ENCODE measurements around the gene RNF223. TPM values are rescaled to one million over a fixed set of nuclear protein-coding genes. Genes with fewer than 3 reads are reported as not detected.

RNF223 gene
- total RNA-seq, 1 experiment from 2014 or later: not detected

DNA sequence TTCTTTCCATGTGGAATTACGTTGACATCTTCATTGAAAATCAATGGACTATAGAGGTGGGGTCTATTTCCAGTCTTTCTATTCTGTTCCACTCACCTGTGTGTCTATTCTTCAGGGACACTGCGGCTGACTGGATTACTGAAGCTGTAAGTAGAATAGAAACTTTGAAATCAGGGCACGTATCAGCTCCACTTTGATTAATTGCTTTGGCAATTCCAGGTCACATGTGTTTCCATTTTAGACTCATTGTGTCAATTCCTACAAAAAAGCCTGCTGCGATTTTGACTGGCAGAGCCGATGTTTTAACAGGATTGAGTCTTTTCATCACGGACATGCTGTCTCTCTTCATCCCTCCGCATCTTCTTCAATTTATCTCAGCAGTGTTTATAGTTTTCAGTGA, 20.9 kb upstream of the RNF223 start (continued):
- TF ChIP-seq ZNF512 (CRISPR knock-in tag; IDR thresholded peaks at IDR 0.05; ENCODE audit: borderline replicate concordance) (no peak), ZNF232 (CRISPR knock-in tag; IDR thresholded peaks at IDR 0.05) (no peak), JAZF1 (CRISPR knock-in tag; IDR thresholded peaks at IDR 0.05) (no peak), PREB (CRISPR knock-in tag; IDR thresholded peaks at IDR 0.05; ENCODE audit: borderline replicate concordance) (no peak), FOXP1 (CRISPR knock-in tag; IDR thresholded peaks at IDR 0.05; ENCODE audit: borderline replicate concordance) (no peak), JUN (CRISPR knock-in tag; IDR thresholded peaks at IDR 0.05) (no peak), ATF3 (CRISPR knock-in tag; conservative IDR thresholded peaks at IDR 0.05) (no peak)
- TF ChIP-seq, protein P1, sequence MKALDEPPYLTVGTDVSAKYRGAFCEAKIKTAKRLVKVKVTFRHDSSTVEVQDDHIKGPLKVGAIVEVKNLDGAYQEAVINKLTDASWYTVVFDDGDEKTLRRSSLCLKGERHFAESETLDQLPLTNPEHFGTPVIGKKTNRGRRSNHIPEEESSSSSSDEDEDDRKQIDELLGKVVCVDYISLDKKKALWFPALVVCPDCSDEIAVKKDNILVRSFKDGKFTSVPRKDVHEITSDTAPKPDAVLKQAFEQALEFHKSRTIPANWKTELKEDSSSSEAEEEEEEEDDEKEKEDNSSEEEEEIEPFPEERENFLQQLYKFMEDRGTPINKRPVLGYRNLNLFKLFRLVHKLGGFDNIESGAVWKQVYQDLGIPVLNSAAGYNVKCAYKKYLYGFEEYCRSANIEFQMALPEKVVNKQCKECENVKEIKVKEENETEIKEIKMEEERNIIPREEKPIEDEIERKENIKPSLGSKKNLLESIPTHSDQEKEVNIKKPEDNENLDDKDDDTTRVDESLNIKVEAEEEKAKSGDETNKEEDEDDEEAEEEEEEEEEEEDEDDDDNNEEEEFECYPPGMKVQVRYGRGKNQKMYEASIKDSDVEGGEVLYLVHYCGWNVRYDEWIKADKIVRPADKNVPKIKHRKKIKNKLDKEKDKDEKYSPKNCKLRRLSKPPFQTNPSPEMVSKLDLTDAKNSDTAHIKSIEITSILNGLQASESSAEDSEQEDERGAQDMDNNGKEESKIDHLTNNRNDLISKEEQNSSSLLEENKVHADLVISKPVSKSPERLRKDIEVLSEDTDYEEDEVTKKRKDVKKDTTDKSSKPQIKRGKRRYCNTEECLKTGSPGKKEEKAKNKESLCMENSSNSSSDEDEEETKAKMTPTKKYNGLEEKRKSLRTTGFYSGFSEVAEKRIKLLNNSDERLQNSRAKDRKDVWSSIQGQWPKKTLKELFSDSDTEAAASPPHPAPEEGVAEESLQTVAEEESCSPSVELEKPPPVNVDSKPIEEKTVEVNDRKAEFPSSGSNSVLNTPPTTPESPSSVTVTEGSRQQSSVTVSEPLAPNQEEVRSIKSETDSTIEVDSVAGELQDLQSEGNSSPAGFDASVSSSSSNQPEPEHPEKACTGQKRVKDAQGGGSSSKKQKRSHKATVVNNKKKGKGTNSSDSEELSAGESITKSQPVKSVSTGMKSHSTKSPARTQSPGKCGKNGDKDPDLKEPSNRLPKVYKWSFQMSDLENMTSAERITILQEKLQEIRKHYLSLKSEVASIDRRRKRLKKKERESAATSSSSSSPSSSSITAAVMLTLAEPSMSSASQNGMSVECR (CRISPR knock-in tag; IDR thresholded peaks at IDR 0.05; ENCODE audit: borderline replicate concordance): no peak
- TF ChIP-seq, protein P2, sequence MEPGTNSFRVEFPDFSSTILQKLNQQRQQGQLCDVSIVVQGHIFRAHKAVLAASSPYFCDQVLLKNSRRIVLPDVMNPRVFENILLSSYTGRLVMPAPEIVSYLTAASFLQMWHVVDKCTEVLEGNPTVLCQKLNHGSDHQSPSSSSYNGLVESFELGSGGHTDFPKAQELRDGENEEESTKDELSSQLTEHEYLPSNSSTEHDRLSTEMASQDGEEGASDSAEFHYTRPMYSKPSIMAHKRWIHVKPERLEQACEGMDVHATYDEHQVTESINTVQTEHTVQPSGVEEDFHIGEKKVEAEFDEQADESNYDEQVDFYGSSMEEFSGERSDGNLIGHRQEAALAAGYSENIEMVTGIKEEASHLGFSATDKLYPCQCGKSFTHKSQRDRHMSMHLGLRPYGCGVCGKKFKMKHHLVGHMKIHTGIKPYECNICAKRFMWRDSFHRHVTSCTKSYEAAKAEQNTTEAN (CRISPR knock-in tag; IDR thresholded peaks at IDR 0.05): no peak

GRCh38 chr1:1093610-1093943, 19.5 kb upstream of the RNF223 start:
- H3K27ac Mint-ChIP-seq: no peak overlapping the region
- H3K36me3 Mint-ChIP-seq: 0 out of 2 replicates have a peak, but pooled peaks cover 7% of the 10 kb centered on the region
- no peak overlapping the region for H3K4me3 Mint-ChIP-seq
- DNase-seq (ENCODE audit: low spot score): no peak
- CTCF ChIA-PET: no interaction called here
- no peaks in the 10 kb centered on the region for H3K4me1 Mint-ChIP-seq
- peaks cover 21% of the 10 kb centered on the region for H3K9me3 Mint-ChIP-seq
- POLR2A ChIA-PET: no interaction called here
- H3K27me3 Mint-ChIP-seq (ENCODE audit: low read depth): peaks cover 17% of the 10 kb centered on the region
- no peak for ATAC-seq
- TF ChIP-seq MYBL2 (CRISPR knock-in tag; IDR thresholded peaks at IDR 0.05) (no peak), TCF7 (CRISPR knock-in tag; IDR thresholded peaks at IDR 0.05; ENCODE audit: low read depth) (no peak), ZNF121 (CRISPR knock-in tag; IDR thresholded peaks at IDR 0.05) (no peak), TEAD4 (CRISPR knock-in tag; IDR thresholded peaks at IDR 0.05) (no peak), ATF1 (CRISPR knock-in tag; IDR thresholded peaks at IDR 0.05) (no peak), NFYB (CRISPR knock-in tag; conservative IDR thresholded peaks at IDR 0.05; ENCODE audit: low read depth) (no peak), FOXJ3 (CRISPR knock-in tag; IDR thresholded peaks at IDR 0.05; ENCODE audit: borderline replicate concordance) (no peak), SMAD3 (CRISPR knock-in tag; IDR thresholded peaks at IDR 0.05; ENCODE audit: borderline replicate concordance) (no peak), CREB1 (CRISPR knock-in tag; IDR thresholded peaks at IDR 0.05) (no peak), ZNF219 (CRISPR knock-in tag; IDR thresholded peaks at IDR 0.05; ENCODE audit: borderline replicate concordance) (no peak), IRF2 (CRISPR knock-in tag; IDR thresholded peaks at IDR 0.05; ENCODE audit: borderline replicate concordance, low read depth) (no peak)
- TF ChIP-seq, protein P3, sequence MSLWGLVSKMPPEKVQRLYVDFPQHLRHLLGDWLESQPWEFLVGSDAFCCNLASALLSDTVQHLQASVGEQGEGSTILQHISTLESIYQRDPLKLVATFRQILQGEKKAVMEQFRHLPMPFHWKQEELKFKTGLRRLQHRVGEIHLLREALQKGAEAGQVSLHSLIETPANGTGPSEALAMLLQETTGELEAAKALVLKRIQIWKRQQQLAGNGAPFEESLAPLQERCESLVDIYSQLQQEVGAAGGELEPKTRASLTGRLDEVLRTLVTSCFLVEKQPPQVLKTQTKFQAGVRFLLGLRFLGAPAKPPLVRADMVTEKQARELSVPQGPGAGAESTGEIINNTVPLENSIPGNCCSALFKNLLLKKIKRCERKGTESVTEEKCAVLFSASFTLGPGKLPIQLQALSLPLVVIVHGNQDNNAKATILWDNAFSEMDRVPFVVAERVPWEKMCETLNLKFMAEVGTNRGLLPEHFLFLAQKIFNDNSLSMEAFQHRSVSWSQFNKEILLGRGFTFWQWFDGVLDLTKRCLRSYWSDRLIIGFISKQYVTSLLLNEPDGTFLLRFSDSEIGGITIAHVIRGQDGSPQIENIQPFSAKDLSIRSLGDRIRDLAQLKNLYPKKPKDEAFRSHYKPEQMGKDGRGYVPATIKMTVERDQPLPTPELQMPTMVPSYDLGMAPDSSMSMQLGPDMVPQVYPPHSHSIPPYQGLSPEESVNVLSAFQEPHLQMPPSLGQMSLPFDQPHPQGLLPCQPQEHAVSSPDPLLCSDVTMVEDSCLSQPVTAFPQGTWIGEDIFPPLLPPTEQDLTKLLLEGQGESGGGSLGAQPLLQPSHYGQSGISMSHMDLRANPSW (CRISPR knock-in tag; conservative IDR thresholded peaks at IDR 0.05; ENCODE audit: low read depth): no peak
- TF ChIP-seq, protein P4, sequence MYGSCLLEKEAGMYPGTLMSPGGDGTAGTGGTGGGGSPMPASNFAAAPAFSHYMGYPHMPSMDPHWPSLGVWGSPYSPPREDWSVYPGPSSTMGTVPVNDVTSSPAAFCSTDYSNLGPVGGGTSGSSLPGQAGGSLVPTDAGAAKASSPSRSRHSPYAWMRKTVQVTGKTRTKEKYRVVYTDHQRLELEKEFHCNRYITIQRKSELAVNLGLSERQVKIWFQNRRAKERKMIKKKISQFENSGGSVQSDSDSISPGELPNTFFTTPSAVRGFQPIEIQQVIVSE (CRISPR knock-in tag; IDR thresholded peaks at IDR 0.05; ENCODE audit: borderline replicate concordance): no peak
- TF ChIP-seq, protein P5, sequence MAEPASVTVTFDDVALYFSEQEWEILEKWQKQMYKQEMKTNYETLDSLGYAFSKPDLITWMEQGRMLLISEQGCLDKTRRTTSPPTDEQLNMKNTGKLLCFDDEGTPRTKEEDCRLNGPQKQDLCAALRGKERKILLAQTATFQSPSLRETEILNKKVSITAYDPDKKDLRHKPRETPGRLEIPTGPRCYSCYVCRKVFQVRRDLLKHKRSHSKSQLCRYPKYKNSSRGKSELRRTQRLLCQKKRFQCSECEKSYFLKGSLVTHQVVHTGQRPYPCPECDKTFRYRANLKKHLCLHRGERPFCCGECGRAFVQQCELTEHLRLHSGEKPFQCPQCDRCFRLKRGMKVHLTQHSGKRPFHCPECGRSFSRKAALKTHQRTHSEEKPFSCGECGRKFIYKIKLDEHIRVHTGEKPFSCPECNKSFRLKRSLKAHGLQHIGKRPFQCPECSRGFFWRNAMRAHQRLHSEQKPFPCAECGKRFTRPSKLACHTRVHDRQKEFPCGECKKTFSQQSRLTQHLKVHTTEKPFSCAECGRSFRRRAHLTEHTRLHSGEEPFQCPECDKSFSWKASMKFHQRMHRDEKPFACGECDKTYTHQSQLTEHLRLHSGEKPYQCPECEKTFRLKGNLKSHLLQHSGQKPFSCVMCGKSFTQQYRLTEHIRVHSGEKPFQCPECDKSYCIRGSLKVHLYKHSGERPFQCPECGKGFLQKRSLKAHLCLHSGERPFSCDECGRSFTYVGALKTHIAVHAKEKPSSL (CRISPR knock-in tag; conservative IDR thresholded peaks at IDR 0.05): no peak
